SK-N-MC (cell line): ENCODE results near the gene EXOC8.

ENCODE experiments used
- EZH2 ChIP-seq: fragments of 200-600 bp; sonication (generic); IDR thresholded peaks from one replicate; pipeline ENCODE4 v1.6.1; 2017; ENCODE audit warnings: antibody characterized with exemption
- POLR2AphosphoS5 ChIP-seq: IDR thresholded peaks from 2 replicates; pipeline ENCODE4 v1.6.1; 2012; ENCODE audit warnings: mild to moderate bottlenecking, low read depth, low read length, borderline replicate concordance

- TF ChIP-seq EZH2, result no peak
- TF ChIP-seq POLR2AphosphoS5, result no peak
These were observed 3.5 kb downstream of the EXOC8 start for GRCh38 chr1:231334079-231334666.
